Caco-2 (cell line): ENCODE data around the gene RPL19. TPM values are rescaled to one million over a fixed set of nuclear protein-coding genes. Genes with fewer than 3 reads are reported as not detected.

Source experiments
- BruUV-seq: library from RNA; stranded (reverse); fragments of 400-500 nt; replicated peaks from 2 replicates; lab custom pipeline; 2021; lab: Mats Ljungman, UMichigan
- CTCF ChIA-PET: fragments of 300-600 bp; sonication (Branson Sonifier 250); formaldehyde crosslinking; loops from one replicate; lab custom pipeline; 2022; ENCODE audit warnings: antibody characterized with exemption; lab: Charles Lee
- POLR2A ChIA-PET: fragments of 300-600 bp; sonication (Branson Sonifier 250); formaldehyde crosslinking; loops from one replicate; lab custom pipeline; 2022; ENCODE audit warnings: antibody characterized with exemption; lab: Charles Lee
- DNase-seq, 2 experiments: peaks; one replicate each; pipeline versions ENCODE4 v3.0.0 to v3.0.0-alpha.2; 2020 to 2022
- H3K27me3 ChIP-seq: replicated peaks from 2 replicates; pipeline ENCODE4 v1.6.0; 2011; ENCODE audit warnings: low read length; ENCODE audit not compliant: control insufficient read depth, insufficient read depth
- H3K36me3 ChIP-seq: 2 replicates; pipeline ENCODE4 v1.5.1; 2011; ENCODE audit warnings: low read length; ENCODE audit not compliant: control insufficient read depth, insufficient read depth
- H3K4me1 ChIP-seq: fragments of 250-450 bp; sonication (Bioruptor Pico); 2 replicates; pipeline ENCODE4 v1.5.1; 2020; ENCODE audit warnings: mild to moderate bottlenecking
- H3K4me3 ChIP-seq: 2 replicates; pipeline ENCODE4 v1.5.1; 2011; ENCODE audit warnings: low read depth, mild to moderate bottlenecking, control low read depth, low read length
- H3K9me3 ChIP-seq: fragments of 250-450 bp; sonication (Bioruptor Pico); 2 replicates; pipeline ENCODE4 v1.5.1; 2020; ENCODE audit warnings: mild to moderate bottlenecking, moderate library complexity
- H3K27ac Mint-ChIP-seq: one replicate; pipeline ENCODE4 v1.8.0; 2022; ENCODE audit warnings: mixed read lengths; ENCODE audit not compliant: unreplicated experiment
- H3K27me3 Mint-ChIP-seq: one replicate; pipeline ENCODE4 v1.8.0; 2022; ENCODE audit warnings: mixed read lengths; ENCODE audit not compliant: insufficient read depth, unreplicated experiment
- H3K36me3 Mint-ChIP-seq: one replicate; pipeline ENCODE4 v1.8.0; 2022; ENCODE audit warnings: mild to moderate bottlenecking, mixed read lengths; ENCODE audit not compliant: insufficient read depth, unreplicated experiment
- H3K4me1 Mint-ChIP-seq: one replicate; pipeline ENCODE4 v1.8.0; 2022; ENCODE audit warnings: low read depth, mixed read lengths; ENCODE audit not compliant: unreplicated experiment
- H3K4me3 Mint-ChIP-seq: one replicate; pipeline ENCODE4 v1.8.0; 2022; ENCODE audit warnings: mild to moderate bottlenecking, moderate library complexity, mixed read lengths; ENCODE audit not compliant: unreplicated experiment
- H3K9me3 Mint-ChIP-seq: one replicate; pipeline ENCODE4 v1.8.0; 2022; ENCODE audit warnings: mixed read lengths; ENCODE audit not compliant: unreplicated experiment
- CTCF ChIP-seq, 2 experiments: fragments of 200-600 bp in 1 of 2; IDR thresholded peaks; 1 replicate in 1 of 2; 2 replicates in 1 of 2; pipeline versions ENCODE4 v1.5.1 to v1.8.0; 2011 to 2022; ENCODE audit warnings: antibody characterized with exemption in 1 of 2, control low read depth in 1 of 2, inconsistent platforms in 1 of 2, low read depth in 1 of 2, low read length in 1 of 2, mild to moderate bottlenecking in 1 of 2, moderate library complexity in 1 of 2; ENCODE audit not compliant: insufficient read depth in 1 of 2, severe bottlenecking in 1 of 2, unreplicated experiment in 1 of 2
- intact Hi-C: fragments of 100-400 bp; cut with micrococcal nuclease; formaldehyde crosslinking; loops from one replicate; pipeline ENCODE4 v1.10.0; 2022; ENCODE audit not compliant: unreplicated experiment
- total RNA-seq: library from RNA; stranded (reverse); gene quantifications from 2 replicates; pipeline ENCODE4 v1.2.3, GENCODE V29; 2022

Gene RPL19
- total RNA-seq, 1 experiment from 2014 or later, result 1,825 TPM

- DNase-seq, result no peak
- peaks cover 7% of the 10 kb centered on the region; the same call in 1 of the 2 replicates for H3K4me1 ChIP-seq
- no peaks in the 10 kb centered on the region for H3K27me3 Mint-ChIP-seq
- no TSS peak for BruUV-seq
- TF ChIP-seq CTCF (IDR thresholded peaks at IDR 0.05; ENCODE audit: insufficient read depth in 1 of 2, low read depth in 1 of 2, low read length in 1 of 2, severe bottlenecking in 1 of 2, unreplicated experiment in 1 of 2), result no peak
- H3K4me3 Mint-ChIP-seq, result no peak overlapping the region
- ChIA-PET CTCF (no interaction called here), POLR2A (no interaction called here)
- no peaks in the 10 kb centered on the region for H3K9me3 ChIP-seq
- no peak overlapping the region for H3K4me3 ChIP-seq
- no peaks in the 10 kb centered on the region for H3K27me3 ChIP-seq
- peaks cover 4% of the 10 kb centered on the region for H3K36me3 Mint-ChIP-seq
- H3K4me1 Mint-ChIP-seq, result peaks cover 9% of the 10 kb centered on the region
- H3K9me3 Mint-ChIP-seq, result no peaks in the 10 kb centered on the region
- H3K36me3 ChIP-seq, result no peaks in the 10 kb centered on the region; the same call in 1 of the 2 replicates
- no peak overlapping the region for H3K27ac Mint-ChIP-seq
- intact Hi-C loops, result no loop called here
Observed at GRCh38 chr17:39251997-39252396, 51.9 kb downstream of the RPL19 start.

GRCh38 chr17:39252788-39253460 lies 52.8 kb downstream of the RPL19 start:
- H3K36me3 ChIP-seq, result no peaks in the 10 kb centered on the region; the same call in 1 of the 2 replicates
- H3K9me3 ChIP-seq, result no peaks in the 10 kb centered on the region
- ChIA-PET CTCF (interaction anchor here (0.8 kb wide), 1 partner anchor 9 kb away, joined by 3 read pairs; no protein-coding TSS in a partner anchor), POLR2A (no interaction called here)
- H3K27me3 Mint-ChIP-seq, result no peaks in the 10 kb centered on the region
- peaks cover 4% of the 10 kb centered on the region for H3K36me3 Mint-ChIP-seq
- no TSS peak for BruUV-seq
- H3K4me1 ChIP-seq, result peaks cover 7% of the 10 kb centered on the region; the same call in 1 of the 2 replicates
- H3K27ac Mint-ChIP-seq, result no peak overlapping the region
- H3K4me3 Mint-ChIP-seq, result no peak overlapping the region
- no peaks in the 10 kb centered on the region for H3K27me3 ChIP-seq
- H3K4me1 Mint-ChIP-seq, result peaks cover 9% of the 10 kb centered on the region
- no peak overlapping the region for H3K4me3 ChIP-seq
- DNase-seq, result no peak
- intact Hi-C loops, result no loop called here
- no peaks in the 10 kb centered on the region for H3K9me3 Mint-ChIP-seq
- no peak for TF ChIP-seq CTCF (IDR thresholded peaks at IDR 0.05; ENCODE audit: insufficient read depth in 1 of 2, low read depth in 1 of 2, low read length in 1 of 2, severe bottlenecking in 1 of 2, unreplicated experiment in 1 of 2)

Other genes starting within 250 kb of the RPL19 start
- gene FBXO47, start 232.9 kb upstream of the RPL19 start, total RNA-seq, result not detected in 2 replicates
- 0.14 and 0.44 TPM in 2 replicates for gene PLXDC1, start 48.6 kb upstream of the RPL19 start, total RNA-seq
- gene ARL5C, start 34.1 kb upstream of the RPL19 start, total RNA-seq, result not detected in 2 replicates
- 6.1 and 7.0 TPM in 2 replicates for gene CACNB1, start 2.6 kb upstream of the RPL19 start, total RNA-seq
- gene STAC2, start 25.7 kb downstream of the RPL19 start, total RNA-seq, result 0.09 TPM in 1 of 2 replicates, not detected in the other
- gene FBXL20, start 201.3 kb downstream of the RPL19 start, total RNA-seq, result 11.2 and 12.6 TPM in 2 replicates